HG02798 (cell line): ENCODE results near the gene ZFR2.

ENCODE experiments used
- ATAC-seq: cut with Tn5 transposase; IDR thresholded peaks from one replicate; pipeline ENCODE4 v1.9.1; 2021; ENCODE audit warnings: mild to moderate bottlenecking; ENCODE audit not compliant: unreplicated experiment, poor library complexity

Gene ZFR2

DNA sequence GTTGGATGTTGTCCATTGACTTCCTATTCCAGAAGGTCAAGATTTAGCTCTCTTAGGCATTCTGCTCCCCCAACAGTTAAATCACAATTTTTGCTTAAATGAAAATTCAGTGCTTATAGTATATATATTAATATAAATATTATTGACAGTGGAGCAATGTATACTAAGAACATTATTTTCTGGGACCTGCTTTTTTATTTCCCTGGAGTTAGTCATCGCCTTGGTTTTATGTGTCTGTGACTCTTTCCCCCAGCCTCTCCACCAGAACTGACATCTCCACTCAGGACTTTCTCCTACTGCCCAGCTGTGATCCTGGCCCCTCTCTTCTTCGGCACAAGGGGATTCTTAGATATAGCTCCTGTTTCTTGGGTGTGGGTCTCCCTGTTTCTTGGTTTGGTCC, 72.5 kb downstream of the ZFR2 start:
- no peak for ATAC-seq

DNA sequence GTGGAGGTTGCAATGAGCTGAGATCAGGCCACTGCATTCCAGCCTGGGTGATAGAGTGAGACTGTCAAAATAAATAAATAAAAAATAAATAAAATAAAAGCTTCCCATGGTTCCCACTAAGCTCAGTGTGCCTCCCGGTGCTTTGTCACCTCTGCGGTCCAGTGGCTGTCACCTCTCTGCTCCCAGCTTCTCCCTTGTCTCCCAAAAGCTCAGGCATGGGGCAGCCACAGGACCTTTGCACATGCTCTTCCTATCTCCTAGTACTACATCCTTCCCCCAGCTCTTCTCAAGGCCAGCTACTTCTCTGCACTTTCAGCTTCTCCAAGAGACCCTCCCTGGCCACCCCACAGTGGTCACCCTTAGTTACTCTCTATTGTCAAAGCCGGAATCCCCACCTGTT, 75.0 kb downstream of the ZFR2 start:
- ATAC-seq, result no peak

DNA sequence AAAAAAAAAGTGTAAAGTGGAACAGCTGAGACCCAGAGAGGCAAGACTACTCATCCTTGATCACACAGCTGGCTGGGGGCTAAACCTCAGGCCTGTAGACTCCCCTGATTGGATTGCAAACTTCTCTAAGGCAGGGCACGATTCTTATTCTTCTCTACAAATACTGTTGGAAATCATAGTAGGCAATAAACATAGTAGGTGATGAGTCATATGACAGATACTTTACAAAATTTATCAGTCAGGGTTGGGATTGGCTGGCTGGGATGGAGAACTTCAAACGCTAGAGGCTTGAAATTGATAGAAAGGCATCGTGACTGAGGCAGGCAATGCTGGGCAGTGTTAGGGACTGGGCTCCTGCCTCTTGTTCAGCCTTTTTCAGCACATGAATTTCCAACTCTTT, 76.7 kb downstream of the ZFR2 start:
- ATAC-seq, result no peak

DNA sequence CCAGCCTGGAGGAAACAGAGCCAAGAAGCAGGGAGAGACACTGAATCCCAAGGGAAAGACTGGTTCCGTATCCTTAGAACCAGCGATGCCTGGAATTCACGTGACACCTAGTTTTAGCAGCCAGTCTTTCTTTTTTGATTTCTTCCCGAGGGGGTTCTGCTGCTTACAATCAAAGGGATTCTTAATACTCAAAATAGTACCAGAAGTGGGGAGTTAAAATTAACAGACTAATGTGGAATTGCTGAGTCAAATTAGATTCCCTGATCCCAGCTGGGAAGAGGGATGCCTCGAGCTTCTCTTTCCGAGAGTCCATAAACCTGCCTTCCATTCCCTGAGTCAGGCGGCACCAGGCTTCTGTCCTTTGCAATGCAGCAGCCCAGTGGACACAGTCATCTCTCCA, 77.9 kb downstream of the ZFR2 start:
- ATAC-seq, result no peak

DNA sequence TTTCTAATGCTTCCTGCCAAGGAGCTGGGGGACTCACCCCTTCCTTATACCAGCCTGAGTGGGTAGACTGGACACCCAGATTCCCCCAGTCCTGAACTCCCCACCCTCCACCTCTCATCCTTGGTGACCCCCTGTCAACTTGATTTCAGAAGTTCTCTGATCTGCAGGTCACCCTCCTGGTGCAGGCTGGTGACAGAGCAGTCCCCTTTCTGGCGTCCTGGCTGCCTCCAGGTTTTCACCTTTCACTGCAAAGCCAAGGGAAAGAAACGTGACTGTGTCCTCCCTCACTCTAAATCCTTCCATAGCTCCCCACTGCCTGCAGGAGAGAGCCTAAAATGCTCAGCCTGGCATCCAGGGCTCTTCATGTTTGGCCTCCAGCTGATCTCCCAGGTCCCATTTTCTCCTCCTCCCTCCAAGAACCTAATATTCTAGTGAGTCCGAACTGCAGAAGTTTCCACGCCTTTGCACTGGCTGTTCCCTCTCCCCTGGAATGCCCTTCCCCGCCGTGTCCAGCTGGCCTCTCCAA, 78.6 kb downstream of the ZFR2 start:
- no peak for ATAC-seq

DNA sequence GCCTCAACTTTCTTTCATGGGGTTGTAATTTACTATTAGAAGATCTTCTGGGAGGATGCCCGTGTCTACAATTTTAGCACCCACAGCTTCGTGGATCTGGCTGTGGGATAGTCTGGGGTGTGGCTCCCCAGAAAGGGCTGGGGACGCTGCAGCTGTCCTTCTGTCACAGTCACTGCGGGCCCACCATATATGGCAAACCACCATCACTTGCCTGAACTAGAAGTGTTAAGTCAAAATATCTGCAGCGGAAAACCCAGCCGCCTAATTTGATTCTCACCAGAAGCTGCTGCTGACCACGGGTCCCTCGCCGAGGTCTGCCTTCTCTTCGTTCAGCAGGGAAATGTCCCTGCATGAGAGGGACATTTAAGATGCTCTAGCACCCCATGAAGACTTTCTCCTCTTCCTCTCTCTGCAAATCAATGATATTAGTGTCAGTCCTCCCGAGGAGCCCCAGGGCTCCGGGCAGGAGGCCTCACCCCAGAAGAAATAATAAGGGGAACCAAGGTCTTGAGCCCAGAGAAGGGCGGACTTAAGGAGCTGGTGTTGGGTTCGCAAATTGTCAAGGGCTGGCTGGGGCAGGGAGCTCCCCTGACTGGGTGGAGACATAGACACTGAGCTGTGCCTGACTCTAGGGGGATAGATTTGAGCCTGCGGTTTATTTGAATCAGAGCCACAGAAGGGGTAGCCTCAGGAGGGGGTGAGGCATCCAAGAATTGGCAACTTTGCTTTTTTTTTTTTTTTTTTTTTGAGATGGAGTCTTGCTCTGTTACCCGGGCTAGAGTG, 79.7 kb downstream of the ZFR2 start:
- no peak for ATAC-seq

DNA sequence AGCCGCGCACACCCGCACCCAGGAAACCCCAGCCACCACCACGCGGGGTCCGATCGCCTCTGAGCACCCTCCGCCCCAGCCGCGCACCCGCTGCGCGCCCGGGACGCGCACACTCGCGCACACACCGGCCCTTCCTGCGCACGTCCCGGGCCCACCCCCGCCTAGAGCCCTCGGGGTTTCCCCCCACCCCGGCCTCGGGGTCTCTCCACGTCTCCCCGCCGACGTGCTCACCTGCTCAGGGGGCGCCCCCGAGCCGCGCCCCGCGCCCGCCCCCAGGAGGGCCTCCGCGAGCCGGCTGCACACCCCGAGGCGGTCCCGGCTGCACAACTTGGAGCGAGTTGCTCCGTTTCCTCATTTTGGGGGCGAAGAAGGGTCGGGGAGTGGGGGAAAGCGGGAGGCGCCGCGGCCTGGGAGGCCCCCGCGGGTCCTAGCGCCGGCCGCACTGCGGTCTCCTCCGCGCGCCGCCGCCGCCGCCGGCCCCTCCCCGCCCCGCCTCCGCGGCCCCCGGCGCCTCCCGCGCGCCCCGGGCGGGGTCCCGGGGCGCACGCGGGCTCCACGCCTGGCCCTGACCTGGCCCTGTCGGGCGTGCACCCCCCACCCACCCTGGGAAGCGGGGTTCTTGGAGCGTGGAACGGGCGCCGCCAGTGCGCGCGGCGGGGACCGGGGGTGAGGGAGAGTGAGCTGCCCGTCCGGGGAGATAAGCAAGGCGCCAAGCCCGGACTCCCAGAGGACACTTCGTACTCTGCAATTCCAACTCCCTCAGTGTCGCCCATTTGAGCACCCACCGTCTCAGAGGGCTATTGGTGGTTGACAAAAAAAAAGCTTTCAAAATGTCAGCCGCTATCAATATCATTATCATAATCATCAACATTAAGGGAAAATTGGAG, 82.7 kb downstream of the ZFR2 start, which contains the start of gene MATK:
Gene MATK, minus strand, starts transcription at position 444 of the 887 bp plus-strand sequence. CDS start 1,246 bp downstream, outside the sequence.
- no peak for ATAC-seq

DNA sequence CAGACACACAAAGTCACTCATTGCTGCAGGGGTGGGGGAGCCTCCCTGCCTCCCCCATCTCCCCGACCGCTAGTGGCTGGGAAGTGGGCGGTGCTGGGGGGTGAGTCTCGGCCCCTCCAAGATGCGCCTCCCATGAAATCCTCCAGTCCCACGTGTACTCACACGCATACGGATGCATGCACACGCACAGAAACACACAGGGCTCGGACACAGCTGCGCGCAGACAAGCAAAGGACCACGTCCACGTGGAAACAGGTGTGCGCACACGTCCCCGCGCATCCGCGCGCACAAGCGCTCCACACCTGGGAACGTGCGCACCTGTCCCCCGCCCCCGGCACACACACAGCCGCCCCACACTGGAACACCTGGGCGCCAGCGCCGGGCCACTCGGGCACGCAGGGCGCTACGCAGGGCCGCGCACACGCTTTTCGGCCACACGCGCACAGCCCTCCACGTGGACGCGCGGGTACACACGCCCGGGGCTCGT, 83.3 kb downstream of the ZFR2 start:
- no peak for ATAC-seq

DNA sequence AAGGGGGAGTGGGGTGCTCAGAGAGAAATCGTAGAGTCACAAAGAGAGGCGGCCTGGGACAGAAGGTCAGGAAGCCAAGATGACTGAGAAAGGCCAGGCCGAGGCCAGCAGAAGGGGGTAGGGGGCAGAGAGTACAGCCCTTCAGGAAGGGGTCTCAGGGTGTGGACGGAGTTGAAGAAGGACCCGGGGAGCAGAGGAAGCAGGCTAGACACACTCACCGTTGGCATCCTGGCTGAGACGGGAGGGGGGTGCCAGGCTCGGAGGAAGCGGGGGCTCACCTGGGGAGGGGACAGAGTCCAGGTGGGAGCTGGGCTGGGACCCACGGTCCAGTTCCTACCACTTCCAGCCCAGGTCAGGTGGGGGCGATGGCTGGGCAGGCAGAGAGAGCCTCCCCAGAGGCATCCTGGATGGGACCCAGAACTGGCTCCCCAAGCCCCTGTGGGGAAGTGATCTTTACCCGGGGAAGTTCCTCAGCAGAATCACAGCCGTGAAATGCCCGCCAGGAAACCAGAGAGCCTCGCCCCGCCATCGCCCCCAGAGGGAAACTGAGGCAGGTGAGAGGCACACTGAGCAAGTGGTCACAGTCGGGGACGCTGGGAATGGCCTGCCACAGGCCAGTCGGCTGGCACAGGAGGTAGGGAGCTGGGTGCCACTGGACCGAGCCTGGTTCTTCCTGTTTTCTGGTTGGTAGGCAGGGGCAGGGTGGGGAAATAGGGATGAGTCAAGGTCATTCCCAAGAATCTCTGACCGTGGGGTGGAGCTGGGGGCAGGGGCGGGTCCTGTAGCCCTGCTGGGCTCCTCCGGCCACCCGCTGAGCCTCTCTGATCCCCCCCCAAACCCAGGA, 84.0 kb downstream of the ZFR2 start:
- ATAC-seq, result no peak

DNA sequence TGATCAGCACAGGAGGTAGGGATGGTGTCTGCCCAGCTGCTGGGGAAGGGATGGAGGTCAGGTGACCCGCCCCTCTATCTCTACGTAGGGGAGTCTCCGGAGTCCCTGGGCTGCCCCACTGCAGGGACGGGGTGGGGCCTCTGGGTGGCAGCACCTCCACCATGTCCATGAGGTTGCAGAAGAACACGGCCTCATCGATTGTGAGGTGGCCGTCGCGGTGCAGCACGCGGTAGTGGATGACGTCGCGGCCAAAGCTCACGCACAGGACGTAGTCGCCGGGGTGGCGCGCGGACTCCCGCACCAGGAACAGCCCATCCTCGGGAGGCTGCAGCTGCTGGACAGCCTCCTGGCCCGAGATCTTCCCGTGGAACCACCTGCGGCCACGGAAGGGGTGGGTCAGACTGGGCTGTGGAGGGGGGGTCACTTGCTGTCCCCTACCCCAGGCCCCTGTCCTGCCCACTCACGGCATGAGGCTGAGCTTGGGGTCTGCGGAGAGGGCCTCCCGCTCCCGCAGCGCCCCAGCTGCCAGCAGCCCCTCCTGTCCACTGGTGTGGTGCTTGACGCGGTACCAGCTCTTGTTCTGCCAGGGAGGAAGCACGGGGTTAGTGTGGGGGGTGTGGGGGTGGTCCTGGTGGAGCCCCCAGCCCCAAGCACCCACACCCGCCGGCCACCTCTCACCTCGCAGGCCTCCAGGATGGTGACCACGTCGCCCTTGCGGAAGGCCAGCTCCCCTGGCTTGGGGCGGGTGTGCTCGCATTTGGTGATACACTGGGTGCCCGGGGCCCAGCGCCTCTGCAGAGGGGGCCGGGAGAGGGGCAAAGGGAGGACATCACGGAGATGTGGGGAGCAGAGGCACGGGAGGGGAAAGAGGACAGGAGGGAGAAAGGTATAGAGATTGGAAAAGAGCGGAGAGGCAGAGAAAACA, 84.9 kb downstream of the ZFR2 start:
- ATAC-seq, result no peak

DNA sequence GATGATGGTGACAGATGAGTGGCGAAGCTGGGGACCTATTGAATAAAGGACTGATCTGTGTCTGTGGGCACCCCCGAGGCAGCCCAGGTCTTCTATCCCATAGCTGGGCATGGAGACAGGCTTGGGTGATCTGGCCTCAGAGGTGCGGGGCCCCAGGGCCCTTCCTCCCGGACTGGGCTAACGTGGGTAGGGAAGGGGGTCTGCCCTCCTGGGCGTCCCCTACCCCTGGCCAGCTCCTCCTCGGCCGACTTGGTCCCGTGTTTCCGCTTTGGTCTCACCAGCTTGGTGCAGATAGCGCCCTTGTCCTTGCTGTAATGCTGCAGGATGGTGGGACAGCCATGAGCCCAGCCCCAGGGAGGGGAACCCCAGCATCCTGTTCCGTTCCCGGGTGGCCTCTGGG, 85.9 kb downstream of the ZFR2 start:
- no peak for ATAC-seq

DNA sequence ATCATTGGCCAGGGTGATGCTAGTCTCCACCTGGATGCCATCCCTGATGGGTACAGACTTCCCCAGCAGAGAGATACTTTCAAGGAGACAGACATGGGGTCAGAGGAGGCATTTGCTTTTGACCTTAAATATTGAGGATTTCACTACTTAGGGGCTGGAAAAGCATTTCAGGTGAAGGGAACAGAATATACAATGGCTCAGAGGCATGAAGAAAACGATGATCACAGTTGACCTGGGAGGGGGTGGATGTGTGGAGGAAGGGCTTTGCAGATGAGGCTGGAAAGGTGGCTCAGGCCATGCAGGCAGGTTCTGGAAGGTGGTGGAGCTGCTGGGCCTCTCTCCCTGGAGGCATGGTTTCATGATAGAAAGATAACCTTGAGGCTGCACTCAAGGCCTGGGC, 86.5 kb downstream of the ZFR2 start:
- no peak for ATAC-seq

DNA sequence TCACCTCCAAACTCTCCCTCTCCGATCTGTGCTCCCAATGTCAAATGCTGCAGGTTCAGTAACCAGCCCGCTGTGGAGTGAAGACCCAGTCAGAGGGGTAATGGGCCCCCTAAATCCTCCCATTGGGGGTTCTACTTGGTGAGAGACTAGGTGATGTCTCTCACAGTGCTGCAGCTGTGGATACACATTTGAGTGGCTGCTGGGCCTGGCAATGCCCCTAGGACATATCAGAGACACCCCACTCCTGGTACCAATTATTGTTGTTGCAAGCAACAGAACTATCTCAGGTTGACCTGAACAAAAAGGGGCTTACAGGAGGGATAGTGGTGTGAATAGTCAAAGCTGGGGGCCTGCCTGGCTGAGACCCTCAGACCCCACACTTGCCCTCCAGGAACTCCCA, 87.2 kb downstream of the ZFR2 start:
- no peak for ATAC-seq

DNA sequence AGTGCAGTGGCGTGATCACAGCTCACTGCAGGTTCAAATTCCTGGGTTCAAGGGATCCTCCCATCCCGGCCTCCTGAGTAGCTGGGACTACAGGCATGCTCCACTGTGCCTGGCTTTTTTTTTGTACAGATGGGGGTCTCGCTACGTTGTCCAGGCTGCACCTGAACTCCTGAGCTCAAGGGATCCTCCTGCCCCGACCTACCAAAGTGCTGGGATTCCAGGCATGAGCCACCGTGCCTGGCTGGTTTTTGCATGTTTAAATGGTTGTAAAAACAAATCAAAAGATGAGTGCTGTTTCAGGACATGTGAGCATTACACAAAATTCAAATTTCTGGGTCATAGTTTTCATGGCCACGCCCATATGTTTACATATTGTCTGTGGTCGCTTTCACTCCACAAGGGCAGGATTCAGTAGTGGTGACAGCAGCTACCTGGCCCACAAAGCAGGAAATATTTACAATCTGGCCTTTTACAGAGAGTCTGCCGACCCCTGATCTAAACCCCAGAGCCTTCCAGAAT, 88.0 kb downstream of the ZFR2 start:
- no peak for ATAC-seq

DNA sequence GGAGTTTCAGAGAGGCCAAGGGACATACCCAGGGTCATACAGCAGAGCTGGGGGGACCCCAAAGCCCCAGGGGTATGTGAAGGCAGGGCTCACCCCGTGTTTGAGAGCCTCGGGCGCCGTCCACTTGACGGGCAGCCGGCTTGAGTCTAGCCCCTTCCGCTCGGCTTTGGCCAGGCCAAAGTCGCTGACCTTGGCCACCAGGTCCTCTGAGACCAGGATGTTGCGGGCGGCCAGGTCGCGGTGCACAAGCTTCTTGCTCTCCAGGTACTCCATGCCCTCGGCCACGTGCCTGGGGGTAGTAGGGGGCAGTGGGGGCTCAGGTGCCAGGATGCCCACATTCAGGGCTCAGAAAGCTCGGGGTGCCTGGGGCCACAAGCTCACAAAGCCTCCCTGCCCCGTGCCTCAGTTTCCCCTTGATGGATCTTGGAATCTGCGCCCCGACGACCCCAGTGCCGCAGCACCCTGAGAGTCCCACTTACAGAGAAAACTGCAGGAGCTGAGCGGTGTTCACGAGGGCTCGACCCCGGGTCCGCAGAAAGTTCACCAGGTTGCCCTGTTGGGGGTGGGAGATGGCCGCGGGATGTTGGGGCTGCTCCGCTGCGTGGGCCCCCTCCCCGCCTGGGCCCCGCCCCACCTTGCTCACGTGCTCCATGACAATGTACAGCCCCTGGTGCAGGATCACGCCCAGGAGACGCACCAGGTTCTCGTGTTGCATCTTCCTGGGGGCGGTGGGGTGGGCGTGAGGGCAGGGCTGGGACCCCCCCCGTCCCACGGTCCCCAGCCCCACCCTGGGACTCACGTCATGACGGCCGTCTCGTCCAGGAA, 89.7 kb downstream of the ZFR2 start:
- ATAC-seq, result no peak

DNA sequence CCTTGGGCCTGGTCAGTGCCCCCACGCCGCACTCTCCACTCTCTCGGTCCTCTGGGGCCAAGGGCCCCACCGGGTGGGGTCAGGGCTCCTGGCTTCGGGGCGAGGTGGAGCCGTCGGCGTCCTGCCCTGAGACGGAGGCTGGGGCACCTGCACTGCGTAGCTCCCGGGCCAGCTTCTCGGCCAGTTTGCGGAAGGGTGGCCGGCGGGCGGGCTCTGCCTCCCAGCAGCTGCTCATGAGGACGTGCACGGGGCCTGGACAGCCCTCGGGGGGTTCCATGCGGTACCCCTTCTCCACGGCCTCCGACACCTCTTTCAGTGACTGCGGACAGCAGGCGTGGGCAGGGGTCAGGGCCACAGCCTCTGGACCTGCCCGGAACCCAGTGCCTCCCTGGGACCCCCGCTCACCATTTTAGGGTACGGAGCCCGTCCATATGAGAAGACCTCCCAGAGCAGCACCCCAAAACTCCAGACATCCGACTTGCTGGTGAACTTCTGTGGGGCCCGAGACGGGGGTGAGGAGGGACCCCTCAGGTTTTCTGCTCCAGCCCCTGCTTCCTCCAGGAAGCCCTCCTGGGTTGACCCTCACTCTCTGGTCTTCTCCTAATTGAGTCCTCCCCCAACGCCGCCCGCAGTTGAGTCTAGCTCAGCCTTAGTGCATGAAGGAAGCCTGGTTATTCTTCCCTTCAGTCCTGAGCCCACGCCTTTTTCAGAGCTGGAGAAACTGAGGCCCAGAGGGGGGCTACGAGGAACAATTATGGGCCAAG, 90.6 kb downstream of the ZFR2 start:
- no peak for ATAC-seq

DNA sequence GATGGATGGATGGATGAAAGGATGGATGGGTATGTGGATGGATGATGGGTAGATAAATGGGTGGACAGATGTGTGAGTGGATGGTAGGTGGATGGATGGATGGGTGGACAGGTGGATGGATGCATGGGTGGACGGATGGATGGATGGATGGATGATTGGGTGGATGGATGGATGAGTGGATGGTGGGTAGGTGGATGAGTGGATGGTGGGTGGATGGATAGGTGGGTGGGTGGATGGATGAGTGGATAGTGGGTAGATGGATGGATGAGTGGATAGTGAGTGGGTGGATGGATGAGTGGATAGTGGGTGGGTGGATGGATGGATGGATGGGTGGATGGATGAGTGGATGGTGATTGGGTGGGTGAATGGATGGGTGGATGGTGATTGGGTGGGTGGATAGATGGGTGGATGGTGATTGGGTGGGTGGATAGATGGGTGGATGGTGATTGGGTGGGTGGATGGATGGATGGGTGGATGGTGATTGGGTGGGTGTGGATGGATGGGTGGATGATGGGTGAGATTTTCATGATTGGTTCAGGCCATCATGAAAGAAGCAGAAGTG, 92.3 kb downstream of the ZFR2 start:
- ATAC-seq, result no peak
